ENCODE results near the gene LGALS7B. TPM values are rescaled to one million over a fixed set of nuclear protein-coding genes. Genes with fewer than 3 reads are reported as not detected.

The LGALS7B gene
- total RNA-seq, 1 donor from 2014 or later: not detected

DNA sequence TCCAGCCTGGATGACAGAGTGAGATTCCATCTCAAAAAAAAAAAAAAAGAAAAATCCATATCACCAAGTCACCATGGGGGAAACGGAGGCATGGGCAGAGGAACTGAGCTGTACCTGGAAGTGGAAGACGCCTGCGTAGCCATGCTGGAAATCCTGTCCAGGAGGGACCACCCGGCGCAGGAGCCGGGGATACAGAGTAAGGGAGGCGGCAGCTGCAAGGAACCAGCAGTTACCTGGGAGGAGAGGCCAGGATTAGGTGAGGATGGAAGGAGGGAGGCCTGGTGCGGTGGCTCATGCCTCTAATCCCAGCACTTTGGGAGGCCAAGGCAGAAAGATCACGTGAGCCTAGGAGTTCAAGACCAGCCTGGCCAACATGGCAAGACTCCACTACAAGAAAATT is 46.7 kb upstream of the LGALS7B start:
- TF ChIP-seq, protein P1, sequence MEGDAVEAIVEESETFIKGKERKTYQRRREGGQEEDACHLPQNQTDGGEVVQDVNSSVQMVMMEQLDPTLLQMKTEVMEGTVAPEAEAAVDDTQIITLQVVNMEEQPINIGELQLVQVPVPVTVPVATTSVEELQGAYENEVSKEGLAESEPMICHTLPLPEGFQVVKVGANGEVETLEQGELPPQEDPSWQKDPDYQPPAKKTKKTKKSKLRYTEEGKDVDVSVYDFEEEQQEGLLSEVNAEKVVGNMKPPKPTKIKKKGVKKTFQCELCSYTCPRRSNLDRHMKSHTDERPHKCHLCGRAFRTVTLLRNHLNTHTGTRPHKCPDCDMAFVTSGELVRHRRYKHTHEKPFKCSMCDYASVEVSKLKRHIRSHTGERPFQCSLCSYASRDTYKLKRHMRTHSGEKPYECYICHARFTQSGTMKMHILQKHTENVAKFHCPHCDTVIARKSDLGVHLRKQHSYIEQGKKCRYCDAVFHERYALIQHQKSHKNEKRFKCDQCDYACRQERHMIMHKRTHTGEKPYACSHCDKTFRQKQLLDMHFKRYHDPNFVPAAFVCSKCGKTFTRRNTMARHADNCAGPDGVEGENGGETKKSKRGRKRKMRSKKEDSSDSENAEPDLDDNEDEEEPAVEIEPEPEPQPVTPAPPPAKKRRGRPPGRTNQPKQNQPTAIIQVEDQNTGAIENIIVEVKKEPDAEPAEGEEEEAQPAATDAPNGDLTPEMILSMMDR (conservative IDR thresholded peaks at IDR 0.05): no peak
- no peak overlapping the region for H3K4me3 Mint-ChIP-seq
- no peaks in the 10 kb centered on the region for H3K36me3 Mint-ChIP-seq (ENCODE audit: low read depth)

DNA sequence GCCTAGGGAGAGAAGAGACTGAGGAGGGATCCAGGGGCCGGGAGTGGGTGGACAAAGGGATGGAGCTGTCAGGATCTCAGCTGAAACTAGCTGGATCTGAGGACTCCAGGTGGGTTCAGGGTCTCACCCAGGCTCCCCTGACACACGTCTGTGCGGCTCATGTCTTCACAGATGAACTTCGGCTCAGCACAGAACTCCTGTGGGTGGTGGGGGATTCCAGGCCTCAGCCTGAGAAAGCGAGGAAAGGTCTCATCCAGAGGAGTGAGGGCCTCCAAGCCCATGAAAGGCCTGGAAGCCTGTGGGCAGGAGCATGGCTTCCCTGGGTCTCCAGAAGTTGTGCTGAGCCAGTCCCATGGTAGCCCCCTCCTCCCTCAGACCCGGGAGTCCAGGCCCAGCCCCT is 46.1 kb upstream of the LGALS7B start:
- Mint-ChIP-seq H3K27me3 (ENCODE audit: low read depth) (peaks cover 9% of the 10 kb centered on the region), H3K27ac (ENCODE audit: unreplicated experiment) (no peak overlapping the region)
- DNase-seq (ENCODE audit: low read depth, low spot score): no peak

More for the DNA sequence above, 46.7 kb upstream of the LGALS7B start:
- H3K27me3 Mint-ChIP-seq (ENCODE audit: low read depth): peaks cover 15% of the 10 kb centered on the region
- no peaks in the 10 kb centered on the region for H3K9me3 Mint-ChIP-seq
- no peak for DNase-seq (ENCODE audit: low read depth, low spot score)
- peak overlapping the region; percentile 43 for H3K27ac Mint-ChIP-seq (ENCODE audit: unreplicated experiment)
- peaks cover 6% of the 10 kb centered on the region for H3K4me1 Mint-ChIP-seq

DNA sequence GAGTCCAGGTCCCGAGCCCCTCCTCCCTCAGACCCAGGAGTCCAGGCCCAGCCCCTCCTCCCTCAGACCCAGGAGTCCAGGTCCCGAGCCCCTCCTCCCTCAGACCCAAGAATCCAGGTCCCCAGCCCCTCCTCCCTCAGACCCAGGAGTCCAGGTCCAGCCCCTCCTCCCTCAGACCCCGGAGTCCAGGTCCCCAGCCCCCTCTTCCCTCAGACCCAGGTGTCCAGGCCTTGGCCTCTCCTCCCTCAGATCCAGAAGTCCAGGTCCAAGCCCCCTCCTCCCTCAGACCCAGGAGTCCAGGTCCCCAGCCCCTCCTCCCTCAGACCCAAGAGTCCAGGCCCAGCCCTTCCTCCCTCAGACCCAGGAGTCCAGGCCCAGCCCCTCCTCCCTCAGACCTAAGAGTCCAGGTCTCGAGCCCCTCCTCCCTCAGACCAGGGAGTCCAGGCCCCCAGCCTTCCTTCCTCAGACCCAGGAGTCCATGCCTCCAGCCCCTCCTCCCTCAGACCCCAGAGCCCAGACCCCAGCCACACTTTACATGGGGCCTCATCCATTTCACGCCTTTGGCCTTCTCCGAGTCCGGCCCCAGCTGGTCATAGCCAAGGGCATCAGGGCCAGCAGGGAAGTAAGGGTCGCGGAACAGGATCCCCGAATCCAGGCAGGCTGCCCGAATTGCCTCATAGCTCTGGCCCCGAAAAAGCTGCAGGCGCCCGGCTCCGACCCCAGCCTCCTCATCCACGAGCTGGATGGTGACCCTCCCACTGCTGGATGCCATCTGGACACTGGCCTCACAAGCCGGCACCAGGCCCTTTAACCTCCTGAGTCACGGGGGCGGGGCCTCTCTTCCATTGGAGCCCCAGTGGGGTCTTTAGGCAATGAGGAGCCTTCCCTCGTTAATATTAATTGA is 45.4 kb upstream of the LGALS7B start:
- H3K4me3 Mint-ChIP-seq: no peak overlapping the region
- H3K4me1 Mint-ChIP-seq: no peaks in the 10 kb centered on the region
- TF ChIP-seq, protein P1 (conservative IDR thresholded peaks at IDR 0.05): no peak
- H3K27ac Mint-ChIP-seq (ENCODE audit: unreplicated experiment): no peak overlapping the region
- no peak for DNase-seq (ENCODE audit: low read depth, low spot score)
- H3K36me3 Mint-ChIP-seq (ENCODE audit: low read depth): no peaks in the 10 kb centered on the region
- H3K27me3 Mint-ChIP-seq (ENCODE audit: low read depth): peaks cover 4% of the 10 kb centered on the region
- H3K9me3 Mint-ChIP-seq: no peaks in the 10 kb centered on the region

More for the DNA sequence above, 46.1 kb upstream of the LGALS7B start:
- H3K4me3 Mint-ChIP-seq: no peak overlapping the region
- no peaks in the 10 kb centered on the region for H3K36me3 Mint-ChIP-seq (ENCODE audit: low read depth)
- peaks cover 2% of the 10 kb centered on the region for H3K4me1 Mint-ChIP-seq
- no peaks in the 10 kb centered on the region for H3K9me3 Mint-ChIP-seq
- TF ChIP-seq, protein P1 (conservative IDR thresholded peaks at IDR 0.05): no peak

DNA sequence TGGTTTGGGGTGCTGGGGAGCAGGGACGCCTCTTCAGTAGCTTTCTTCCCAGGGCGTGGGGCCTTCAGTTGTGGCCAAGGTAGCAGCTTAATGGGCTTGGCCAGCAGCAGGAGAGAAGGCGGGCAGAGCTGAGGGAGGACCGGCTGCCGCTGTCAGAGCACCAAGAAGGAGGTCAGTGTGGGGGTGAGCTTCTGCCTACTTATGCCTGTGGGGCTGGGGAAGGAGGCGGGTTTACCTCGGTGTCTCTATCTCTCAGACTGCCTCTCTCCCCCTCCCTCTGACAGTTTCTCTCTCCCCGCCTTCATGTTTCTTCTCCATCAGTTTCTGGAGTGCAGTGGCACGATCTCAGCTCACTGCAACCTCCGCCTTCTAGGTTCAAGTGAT is 44.7 kb upstream of the LGALS7B start, which contains the start of gene CAPN12:
TSS of gene CAPN12 (minus strand) at position 177 of the 384 bp plus-strand sequence. CDS start 309 bp downstream, outside the sequence.
- Mint-ChIP-seq H3K36me3 (ENCODE audit: low read depth) (no peaks in the 10 kb centered on the region), H3K27me3 (ENCODE audit: low read depth) (peaks cover 4% of the 10 kb centered on the region), H3K4me1 (no peaks in the 10 kb centered on the region), H3K4me3 (no peak within 1 kb of the TSS), H3K9me3 (no peaks in the 10 kb centered on the region), H3K27ac (ENCODE audit: unreplicated experiment) (no peak within 1 kb of the TSS)
- TF ChIP-seq, protein P1 (conservative IDR thresholded peaks at IDR 0.05): no peak
- no peak for DNase-seq (ENCODE audit: low read depth, low spot score)

DNA sequence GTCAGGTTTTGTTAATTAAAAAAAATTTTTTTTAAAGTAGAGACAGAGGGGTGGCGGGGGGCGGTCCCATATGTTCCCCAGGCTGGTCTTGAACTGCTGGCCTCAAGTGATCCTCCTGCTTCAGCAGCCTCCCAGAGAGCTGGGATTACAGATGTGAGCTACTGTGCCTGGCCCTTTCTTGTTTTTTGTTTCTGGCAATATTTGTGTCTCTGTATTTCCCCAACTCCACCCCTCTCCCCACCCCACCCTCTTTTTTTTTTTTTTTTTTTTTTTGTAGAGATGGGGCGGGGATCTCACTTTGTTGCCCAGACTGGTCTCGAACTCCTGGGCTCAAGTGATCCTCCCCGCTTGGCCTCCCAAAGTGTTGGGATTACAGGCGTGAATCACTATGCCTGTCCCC is 44.1 kb upstream of the LGALS7B start:
- Mint-ChIP-seq H3K36me3 (ENCODE audit: low read depth) (no peaks in the 10 kb centered on the region), H3K9me3 (no peaks in the 10 kb centered on the region), H3K27ac (ENCODE audit: unreplicated experiment) (no peak overlapping the region), H3K4me1 (no peaks in the 10 kb centered on the region), H3K27me3 (ENCODE audit: low read depth) (peaks cover 1% of the 10 kb centered on the region), H3K4me3 (no peak overlapping the region)
- TF ChIP-seq, protein P1 (conservative IDR thresholded peaks at IDR 0.05): no peak
- no peak for DNase-seq (ENCODE audit: low read depth, low spot score)
